ENCODE data around the gene CLDN22. TPM values are rescaled to one million over a fixed set of nuclear protein-coding genes. Genes with fewer than 3 reads are reported as not detected.

CLDN22 gene
- total RNA-seq, 1 donor from 2014 or later, result not detected

DNA sequence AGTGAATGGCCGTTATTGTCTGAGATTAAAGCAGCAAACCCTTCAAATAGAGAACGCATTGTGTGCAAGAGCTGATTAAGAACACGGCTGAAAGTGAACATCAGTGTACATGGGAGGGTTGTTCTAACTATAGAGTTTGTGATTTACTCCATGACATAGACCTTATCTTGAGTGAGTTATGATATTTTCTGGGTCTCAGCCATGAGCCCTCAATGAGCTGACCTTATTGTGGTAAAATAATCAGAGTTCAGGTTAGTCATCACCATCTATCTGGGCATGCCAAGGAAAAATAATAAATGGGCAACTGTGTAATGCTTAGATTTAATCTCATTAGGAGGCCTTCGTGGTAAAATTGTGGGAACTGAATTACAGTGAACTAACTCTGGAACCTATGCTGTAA lies 35.3 kb upstream of the CLDN22 start:
- peak overlapping the region; percentile 65 for H3K27ac Mint-ChIP-seq
- no peaks in the 10 kb centered on the region for H3K36me3 Mint-ChIP-seq
- H3K4me3 Mint-ChIP-seq, result no peak overlapping the region
- peaks cover 33% of the 10 kb centered on the region for H3K4me1 Mint-ChIP-seq
- DNase-seq (ENCODE audit: low spot score in 2 of 2, unreplicated experiment in 2 of 2), result no peak
- TF ChIP-seq CTCF (IDR thresholded peaks at IDR 0.05; ENCODE audit: unreplicated experiment), result no peak
- no peaks in the 10 kb centered on the region for H3K27me3 Mint-ChIP-seq (ENCODE audit: low read depth)
- no peaks in the 10 kb centered on the region for H3K9me3 Mint-ChIP-seq

DNA sequence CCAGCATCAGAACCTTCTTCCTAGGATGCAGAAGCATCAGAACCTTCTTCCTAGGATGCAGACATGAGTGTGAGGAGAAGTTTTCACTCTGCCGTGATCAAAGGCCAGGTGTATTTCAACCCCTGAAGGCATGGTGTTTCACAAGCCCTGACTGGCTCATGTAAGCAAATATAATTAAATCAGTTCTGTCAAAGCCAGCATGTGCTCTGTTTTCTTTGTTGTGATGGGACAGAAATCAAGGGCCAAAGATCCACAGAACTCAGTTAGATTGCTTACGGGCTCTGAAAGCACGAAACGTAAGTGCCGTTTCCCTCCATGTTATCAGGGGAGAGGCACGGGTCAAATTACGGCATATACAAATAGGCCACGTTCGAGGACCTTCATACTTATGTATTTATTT lies 34.1 kb upstream of the CLDN22 start:
- Mint-ChIP-seq H3K36me3 (no peaks in the 10 kb centered on the region), H3K4me3 (no peak overlapping the region), H3K27ac (peak overlapping the region; percentile 59), H3K4me1 (peaks cover 29% of the 10 kb centered on the region), H3K27me3 (ENCODE audit: low read depth) (no peaks in the 10 kb centered on the region), H3K9me3 (no peaks in the 10 kb centered on the region)
- DNase-seq (ENCODE audit: low spot score in 2 of 2, unreplicated experiment in 2 of 2), result no peak
- TF ChIP-seq CTCF (IDR thresholded peaks at IDR 0.05; ENCODE audit: unreplicated experiment), result no peak

DNA sequence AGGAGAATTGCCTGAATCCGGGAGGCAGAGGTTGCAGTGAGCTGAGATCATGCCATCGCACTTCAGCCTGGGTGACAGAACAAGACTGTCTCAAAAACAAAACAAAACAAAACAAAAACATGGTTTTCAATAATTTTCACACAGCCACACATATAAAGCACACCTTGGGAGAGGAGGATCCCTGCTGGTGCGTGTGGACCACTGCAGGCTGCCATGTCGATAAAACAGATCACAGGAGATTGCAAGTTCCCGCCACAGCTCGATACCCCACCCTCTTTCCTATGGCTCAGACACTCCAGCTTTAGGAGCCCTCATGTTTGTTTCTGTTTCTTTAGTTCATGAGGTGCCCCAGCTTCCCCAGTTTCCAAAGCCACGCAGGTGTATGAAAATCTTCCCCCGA lies 33.5 kb upstream of the CLDN22 start:
- Mint-ChIP-seq H3K36me3 (no peaks in the 10 kb centered on the region), H3K4me1 (peaks cover 29% of the 10 kb centered on the region), H3K27ac (peak overlapping the region; percentile 59), H3K4me3 (no peak overlapping the region), H3K9me3 (no peaks in the 10 kb centered on the region), H3K27me3 (ENCODE audit: low read depth) (no peaks in the 10 kb centered on the region)
- no peak for DNase-seq (ENCODE audit: low spot score in 2 of 2, unreplicated experiment in 2 of 2)
- TF ChIP-seq CTCF (IDR thresholded peaks at IDR 0.05; ENCODE audit: unreplicated experiment), result no peak

GRCh38 chr4:183352546-183352945 lies 32.5 kb upstream of the CLDN22 start:
- no peaks in the 10 kb centered on the region for H3K36me3 Mint-ChIP-seq
- TF ChIP-seq CTCF (IDR thresholded peaks at IDR 0.05; ENCODE audit: unreplicated experiment), result no peak
- no peak overlapping the region for H3K4me3 Mint-ChIP-seq
- DNase-seq (ENCODE audit: low spot score in 2 of 2, unreplicated experiment in 2 of 2), result no peak
- no peaks in the 10 kb centered on the region for H3K27me3 Mint-ChIP-seq (ENCODE audit: low read depth)
- peaks cover 29% of the 10 kb centered on the region for H3K4me1 Mint-ChIP-seq
- no peak overlapping the region for H3K27ac Mint-ChIP-seq
- no peaks in the 10 kb centered on the region for H3K9me3 Mint-ChIP-seq

DNA sequence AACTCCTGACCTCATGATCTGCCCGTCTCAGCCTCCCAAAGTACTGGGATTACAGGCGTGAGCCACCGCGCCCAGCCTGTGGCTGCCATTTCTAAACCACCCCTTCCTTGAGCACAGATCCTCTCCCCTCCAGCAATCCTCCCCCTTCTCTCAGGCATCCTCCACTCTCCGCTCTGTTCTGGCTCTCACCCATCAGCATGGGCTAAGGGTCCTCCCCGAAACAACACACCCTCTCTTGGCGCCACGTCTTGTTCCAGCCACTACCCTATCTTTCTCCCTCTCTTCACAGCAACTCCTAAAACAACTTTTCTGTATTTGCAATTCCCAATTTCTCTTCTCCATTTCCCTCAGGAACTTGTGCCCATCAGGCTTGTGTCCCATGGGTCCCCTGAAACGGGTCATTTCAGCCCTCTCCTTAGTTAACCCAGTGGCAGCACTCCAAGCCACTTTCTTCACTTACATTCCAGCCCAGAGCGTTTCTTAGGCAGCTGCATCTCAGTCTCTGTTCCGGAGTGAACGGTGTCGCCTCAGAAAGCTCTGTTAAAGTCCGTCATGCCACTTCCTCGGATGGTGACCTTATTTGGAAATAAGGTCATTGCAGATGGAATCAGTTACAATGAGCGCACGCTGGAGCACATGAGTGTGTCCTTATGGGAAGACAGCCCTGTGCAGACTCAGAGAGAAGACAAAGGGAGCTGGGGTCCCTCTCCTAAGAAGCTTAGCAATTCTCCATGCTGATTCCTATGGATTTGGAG lies 30.4 kb upstream of the CLDN22 start:
- H3K27me3 Mint-ChIP-seq (ENCODE audit: low read depth), result no peaks in the 10 kb centered on the region
- no peaks in the 10 kb centered on the region for H3K36me3 Mint-ChIP-seq
- DNase-seq (ENCODE audit: low spot score in 2 of 2, unreplicated experiment in 2 of 2), result no peak
- TF ChIP-seq CTCF (IDR thresholded peaks at IDR 0.05; ENCODE audit: unreplicated experiment), result no peak
- H3K27ac Mint-ChIP-seq, result no peak overlapping the region
- H3K4me1 Mint-ChIP-seq, result peaks cover 14% of the 10 kb centered on the region
- no peak overlapping the region for H3K4me3 Mint-ChIP-seq
- H3K9me3 Mint-ChIP-seq, result no peaks in the 10 kb centered on the region

Measured in mesothelial cell of epicardium (in vitro differentiated cells).